HL-60 (cell line): ENCODE data around the gene MVK.

Experiments used
- GABPA ChIP-seq: IDR thresholded peaks from 2 replicates; pipeline ENCODE4 v1.6.1; 2012; ENCODE audit warnings: low read depth
- POLR2AphosphoS5 ChIP-seq: IDR thresholded peaks from 2 replicates; pipeline ENCODE4 v1.6.1; 2012; ENCODE audit warnings: low read depth
- TF ChIP-seq, protein P1 (sequence below): IDR thresholded peaks from one replicate; pipeline ENCODE4 v1.5.1; 2011; ENCODE audit warnings: low read length, control low read depth, inconsistent platforms; ENCODE audit not compliant: insufficient read depth

DNA sequence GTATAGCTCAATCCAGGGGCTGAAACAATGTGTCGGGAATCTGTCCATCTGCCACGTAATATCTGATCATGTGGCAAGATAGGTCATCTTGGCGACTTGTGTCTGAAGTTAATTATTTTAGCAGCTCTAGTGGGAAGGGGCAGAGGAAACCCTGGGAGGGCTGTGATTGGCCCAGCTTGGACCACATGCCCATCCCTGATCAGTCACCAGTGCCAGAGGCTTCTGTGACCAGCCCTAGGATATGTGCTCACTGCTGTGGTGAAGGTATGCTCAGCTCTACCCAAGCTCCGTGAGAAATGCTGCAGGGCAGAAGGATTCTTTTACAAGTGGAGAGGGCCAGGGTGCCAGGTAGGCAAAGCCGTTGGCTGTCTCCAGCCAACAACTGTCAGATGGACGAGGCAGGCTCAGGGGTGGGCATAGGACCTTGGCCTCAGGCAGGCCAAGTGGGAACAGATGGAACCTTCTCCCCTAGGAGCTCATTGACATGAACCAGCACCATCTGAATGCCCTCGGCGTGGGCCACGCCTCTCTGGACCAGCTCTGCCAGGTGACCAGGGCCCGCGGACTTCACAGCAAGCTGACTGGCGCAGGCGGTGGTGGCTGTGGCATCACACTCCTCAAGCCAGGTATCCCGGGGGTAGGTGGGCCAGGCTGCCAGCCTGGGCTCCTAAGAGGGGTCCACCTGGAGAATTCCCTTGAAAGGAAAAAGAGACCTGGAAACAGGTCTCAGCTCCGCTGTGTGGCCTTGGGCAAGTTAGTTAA is 21.1 kb downstream of the MVK start:
- TF ChIP-seq, protein P1, sequence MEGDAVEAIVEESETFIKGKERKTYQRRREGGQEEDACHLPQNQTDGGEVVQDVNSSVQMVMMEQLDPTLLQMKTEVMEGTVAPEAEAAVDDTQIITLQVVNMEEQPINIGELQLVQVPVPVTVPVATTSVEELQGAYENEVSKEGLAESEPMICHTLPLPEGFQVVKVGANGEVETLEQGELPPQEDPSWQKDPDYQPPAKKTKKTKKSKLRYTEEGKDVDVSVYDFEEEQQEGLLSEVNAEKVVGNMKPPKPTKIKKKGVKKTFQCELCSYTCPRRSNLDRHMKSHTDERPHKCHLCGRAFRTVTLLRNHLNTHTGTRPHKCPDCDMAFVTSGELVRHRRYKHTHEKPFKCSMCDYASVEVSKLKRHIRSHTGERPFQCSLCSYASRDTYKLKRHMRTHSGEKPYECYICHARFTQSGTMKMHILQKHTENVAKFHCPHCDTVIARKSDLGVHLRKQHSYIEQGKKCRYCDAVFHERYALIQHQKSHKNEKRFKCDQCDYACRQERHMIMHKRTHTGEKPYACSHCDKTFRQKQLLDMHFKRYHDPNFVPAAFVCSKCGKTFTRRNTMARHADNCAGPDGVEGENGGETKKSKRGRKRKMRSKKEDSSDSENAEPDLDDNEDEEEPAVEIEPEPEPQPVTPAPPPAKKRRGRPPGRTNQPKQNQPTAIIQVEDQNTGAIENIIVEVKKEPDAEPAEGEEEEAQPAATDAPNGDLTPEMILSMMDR: no peak
- TF ChIP-seq POLR2AphosphoS5 (no peak), GABPA (no peak)
